ENCODE results near the gene PAX2.

The PAX2 gene

GRCh38 chr10:100863433-100863832 lies 118.1 kb downstream of the PAX2 start:
- H3K4me3 Mint-ChIP-seq = no peak overlapping the region
- no peaks in the 10 kb centered on the region for H3K9me3 Mint-ChIP-seq
- H3K27ac Mint-ChIP-seq = no peak overlapping the region
- peaks cover 11% of the 10 kb centered on the region for H3K4me1 Mint-ChIP-seq
- H3K27me3 Mint-ChIP-seq (ENCODE audit: low read depth) = peaks cover 68% of the 10 kb centered on the region
- no peak for TF ChIP-seq CTCF (IDR thresholded peaks at IDR 0.05; ENCODE audit: unreplicated experiment in 3 of 3)
- H3K36me3 Mint-ChIP-seq (ENCODE audit: low read depth) = no peaks in the 10 kb centered on the region

GRCh38 chr10:100864036-100864885 lies 118.9 kb downstream of the PAX2 start:
- TF ChIP-seq CTCF (IDR thresholded peaks at IDR 0.05; ENCODE audit: unreplicated experiment in 3 of 3) = no peak
- no peaks in the 10 kb centered on the region for H3K36me3 Mint-ChIP-seq (ENCODE audit: low read depth)
- H3K27me3 Mint-ChIP-seq (ENCODE audit: low read depth) = peaks cover 60% of the 10 kb centered on the region
- no peak overlapping the region for H3K4me3 Mint-ChIP-seq
- no peaks in the 10 kb centered on the region for H3K9me3 Mint-ChIP-seq
- no peak overlapping the region for H3K27ac Mint-ChIP-seq
- H3K4me1 Mint-ChIP-seq = peaks cover 11% of the 10 kb centered on the region

- no peak overlapping the region for H3K27ac Mint-ChIP-seq
- no peak for TF ChIP-seq CTCF (IDR thresholded peaks at IDR 0.05; ENCODE audit: unreplicated experiment in 3 of 3)
- H3K36me3 Mint-ChIP-seq (ENCODE audit: low read depth) = no peaks in the 10 kb centered on the region
- no peaks in the 10 kb centered on the region for H3K9me3 Mint-ChIP-seq
- peaks cover 11% of the 10 kb centered on the region for H3K4me1 Mint-ChIP-seq
- H3K4me3 Mint-ChIP-seq = no peak overlapping the region
- peaks cover 64% of the 10 kb centered on the region for H3K27me3 Mint-ChIP-seq (ENCODE audit: low read depth)
Observed at GRCh38 chr10:100864978-100865377, 119.6 kb downstream of the PAX2 start.

GRCh38 chr10:100866010-100866409 lies 120.6 kb downstream of the PAX2 start:
- no peak overlapping the region for H3K27ac Mint-ChIP-seq
- H3K4me1 Mint-ChIP-seq = peaks cover 11% of the 10 kb centered on the region

GRCh38 chr10:100866575-100867098 lies 121.3 kb downstream of the PAX2 start:
- no peak for TF ChIP-seq CTCF (IDR thresholded peaks at IDR 0.05; ENCODE audit: unreplicated experiment in 3 of 3)
- Mint-ChIP-seq H3K4me1 (peaks cover 11% of the 10 kb centered on the region), H3K36me3 (ENCODE audit: low read depth) (no peaks in the 10 kb centered on the region), H3K27ac (no peak overlapping the region), H3K27me3 (ENCODE audit: low read depth) (peaks cover 52% of the 10 kb centered on the region), H3K9me3 (no peaks in the 10 kb centered on the region), H3K4me3 (peak overlapping the region in 1 of 3 experiments; percentile 40)

More at GRCh38 chr10:100866010-100866409, 120.6 kb downstream of the PAX2 start:
- peak overlapping the region; percentile 1 to 40 (median 15) for H3K4me3 Mint-ChIP-seq
- no peaks in the 10 kb centered on the region for H3K36me3 Mint-ChIP-seq (ENCODE audit: low read depth)
- H3K9me3 Mint-ChIP-seq = no peaks in the 10 kb centered on the region
- H3K27me3 Mint-ChIP-seq (ENCODE audit: low read depth) = peaks cover 58% of the 10 kb centered on the region
- no peak for TF ChIP-seq CTCF (IDR thresholded peaks at IDR 0.05; ENCODE audit: unreplicated experiment in 3 of 3)

All from nephron (organoid).